HepG2 (cell line): ENCODE results near the gene BABAM1. TPM values are rescaled to one million over a fixed set of nuclear protein-coding genes. Genes with fewer than 3 reads are reported as not detected.
A peak's percentile ranks its signal among the peaks of the same experiment; 100 is the strongest.

ENCODE experiments used
- EP300 ChIP-seq, 3 experiments: sonication (generic) in 1 of 3; formaldehyde crosslinking in 1 of 3; IDR thresholded peaks; 2 replicates each; pipeline versions ENCODE4 v1.5.1 to v1.6.1; 2011 to 2020; ENCODE audit warnings: low read depth in 2 of 3, low read length in 2 of 3, borderline replicate concordance in 1 of 3, improper control_type of control experiment in 1 of 3, mild to moderate bottlenecking in 1 of 3, missing genetic modification reagents in 1 of 3, moderate library complexity in 1 of 3
- HNF4G ChIP-seq, 2 experiments: sonication (generic) in 1 of 2; formaldehyde crosslinking in 1 of 2; IDR thresholded peaks; 2 replicates each; pipeline versions ENCODE4 v1.4.0 to v1.6.1; 2011 to 2020; ENCODE audit warnings: borderline replicate concordance in 2 of 2, low read depth in 2 of 2, mild to moderate bottlenecking in 2 of 2, low read length in 1 of 2, missing genetic modification reagents in 1 of 2, moderate library complexity in 1 of 2
- HNRNPK ChIP-seq: fragments of 200-400 bp; formaldehyde crosslinking; IDR thresholded peaks from 2 replicates; pipeline ENCODE4 v1.6.1; 2018; ENCODE audit warnings: low read length, low read depth, moderate library complexity, mild to moderate bottlenecking; ENCODE audit not compliant: poor library complexity, severe bottlenecking
- ISX ChIP-seq: sonication (generic); formaldehyde crosslinking; conservative IDR thresholded peaks from 2 replicates; pipeline ENCODE4 v1.5.0; 2020; ENCODE audit warnings: missing genetic modification reagents
- JUND ChIP-seq: sonication (generic); formaldehyde crosslinking; IDR thresholded peaks from 2 replicates; pipeline ENCODE4 v1.8.0; 2022; ENCODE audit warnings: mild to moderate bottlenecking, missing genetic modification reagents
- KAT8 ChIP-seq: IDR thresholded peaks from 2 replicates; pipeline ENCODE4 v1.6.1; 2016; ENCODE audit warnings: missing genetic modification reagents, missing compliant biosample characterization
- KDM5B ChIP-seq: sonication (generic); formaldehyde crosslinking; IDR thresholded peaks from 2 replicates; pipeline ENCODE4 v1.4.0; 2020; ENCODE audit warnings: missing genetic modification reagents, mild to moderate bottlenecking, borderline replicate concordance
- LBX2 ChIP-seq: sonication (generic); formaldehyde crosslinking; IDR thresholded peaks from 2 replicates; pipeline ENCODE4 v1.5.0; 2020; ENCODE audit warnings: missing genetic modification reagents, mild to moderate bottlenecking, borderline replicate concordance
- MBNL3 ChIP-seq: fragments of 250-450 bp; sonication (Bioruptor Pico); conservative IDR thresholded peaks from 2 replicates; pipeline ENCODE4 v1.8.0; 2022; ENCODE audit warnings: mild to moderate bottlenecking, inconsistent platforms
- MED8 ChIP-seq: sonication (generic); formaldehyde crosslinking; IDR thresholded peaks from 2 replicates; pipeline ENCODE4 v1.8.1; 2023; ENCODE audit warnings: mild to moderate bottlenecking, missing genetic modification reagents; ENCODE audit not compliant: insufficient replicate concordance
- PITX1 ChIP-seq: sonication (generic); formaldehyde crosslinking; IDR thresholded peaks from 2 replicates; pipeline ENCODE4 v1.5.1; 2020; ENCODE audit warnings: mild to moderate bottlenecking, missing genetic modification reagents
- TFE3 ChIP-seq: IDR thresholded peaks from 2 replicates; pipeline ENCODE4 v1.6.1; 2016
- THRA ChIP-seq: sonication (generic); formaldehyde crosslinking; IDR thresholded peaks from 2 replicates; pipeline ENCODE4 v1.4.0; 2020; ENCODE audit warnings: missing genetic modification reagents, borderline replicate concordance
- USF2 ChIP-seq, 2 experiments: sonication (generic) in 1 of 2; formaldehyde crosslinking in 1 of 2; IDR thresholded peaks; 2 replicates each; pipeline versions ENCODE4 v1.5.1 to v1.6.1; 2011 to 2020; ENCODE audit warnings: borderline replicate concordance in 1 of 2, low read depth in 1 of 2, low read length in 1 of 2, mild to moderate bottlenecking in 1 of 2, missing genetic modification reagents in 1 of 2, moderate library complexity in 1 of 2
- XBP1 ChIP-seq: sonication (generic); formaldehyde crosslinking; IDR thresholded peaks from 2 replicates; pipeline ENCODE4 v1.5.0; 2020; ENCODE audit warnings: missing genetic modification reagents
- ZBTB7B ChIP-seq: sonication (generic); formaldehyde crosslinking; IDR thresholded peaks from 2 replicates; pipeline ENCODE4 v1.4.0; 2020; ENCODE audit warnings: missing genetic modification reagents
- ZMAT5 ChIP-seq: sonication (generic); formaldehyde crosslinking; IDR thresholded peaks from 2 replicates; pipeline ENCODE4 v1.5.0; 2020; ENCODE audit warnings: mild to moderate bottlenecking, low read depth, missing genetic modification reagents, borderline replicate concordance
- ZNF383 ChIP-seq: sonication (generic); formaldehyde crosslinking; IDR thresholded peaks from 2 replicates; pipeline ENCODE4 v1.4.0; 2020; ENCODE audit warnings: missing genetic modification reagents, mild to moderate bottlenecking, borderline replicate concordance
- ZNF414 ChIP-seq: sonication (generic); formaldehyde crosslinking; IDR thresholded peaks from 2 replicates; pipeline ENCODE4 v1.5.0; 2020; ENCODE audit warnings: missing genetic modification reagents
- polyA plus RNA-seq, 8 experiments: library from polyadenylated mRNA; depleted of rRNA in 3 of 8; stranded (reverse) in 7 of 8; unstranded in 1 of 8; fragments of >200 nt; fragmentation: Illumina TruSeq in 4 of 8; extraction: Trizol in 4 of 8; gene quantifications; 2 replicates each; pipeline versions ENCODE4 v1.2.1 to v1.2.3, GENCODE V29; 2011 to 2016; ENCODE audit warnings: low read depth in 4 of 8, missing spikeins in 1 of 8, mixed read lengths in 1 of 8; ENCODE audit not compliant: insufficient read depth in 1 of 8
- total RNA-seq, 5 experiments: library from RNA; depleted of rRNA; stranded (reverse); fragments of >200 nt; fragmentation: Illumina TruSeq; extraction: Trizol; gene quantifications; 2 replicates each; pipeline ENCODE4 v1.2.3, GENCODE V29; 2016; ENCODE audit warnings: low read depth in 1 of 5

BABAM1 gene
- total and polyA plus RNA-seq, 2 of the 13 experiments (the other 11 are each of a cell fraction or from before 2014, with no cell fraction given), result 70.0 to 82.0 TPM

GRCh38 chr19:17226002-17226933, 41.0 kb upstream of the BABAM1 start, which contains the start of gene OCEL1 (continued):
- TF ChIP-seq ZBTB7B (CRISPR knock-in tag) (peak; percentile 64), ZMAT5 (no peak), PITX1 (CRISPR knock-in tag) (peak; percentile 49; the same call in 1 of the 2 replicates), HNRNPK (peak; percentile 48), ZNF383 (no peak), THRA (CRISPR knock-in tag) (peak; percentile 20), KDM5B (CRISPR knock-in tag) (peak; percentile 79; the same call in 1 of the 2 replicates), HNF4G (IDR thresholded peaks at IDR 0.05; ENCODE audit: borderline replicate concordance, low read depth, low read length) (peak; percentile 50; the same call in 1 of the 2 replicates), HNF4G (CRISPR knock-in tag; IDR thresholded peaks at IDR 0.05; ENCODE audit: borderline replicate concordance, low read depth) (no peak; the same call in 1 of the 2 replicates), ZNF414 (no peak), ISX (CRISPR knock-in tag) (no peak), LBX2 (CRISPR knock-in tag) (peak; percentile 72; the same call in 1 of the 2 replicates), JUND (CRISPR knock-in tag) (no peak), EP300 (IDR thresholded peaks at IDR 0.05; ENCODE audit: low read depth in 2 of 2, low read length in 2 of 2) (no peak), EP300 (CRISPR knock-in tag; IDR thresholded peaks at IDR 0.05; ENCODE audit: borderline replicate concordance) (no peak), MED8 (peak; percentile 73), TFE3 (CRISPR knock-in tag) (peak; percentile 32; the same call in 1 of the 2 replicates), USF2 (IDR thresholded peaks at IDR 0.05; ENCODE audit: low read depth, low read length) (no peak), USF2 (CRISPR knock-in tag; IDR thresholded peaks at IDR 0.05; ENCODE audit: borderline replicate concordance) (no peak; the same call in 1 of the 2 replicates), XBP1 (CRISPR knock-in tag) (no peak), KAT8 (CRISPR knock-in tag) (peak; percentile 45), MBNL3 (CRISPR knock-in tag) (no peak)
